ENCODE results near the gene HDAC10. TPM values are rescaled to one million over a fixed set of nuclear protein-coding genes. Genes with fewer than 3 reads are reported as not detected.

The HDAC10 gene
- total RNA-seq, 1 donor from 2014 or later, result 81.5 TPM

DNA sequence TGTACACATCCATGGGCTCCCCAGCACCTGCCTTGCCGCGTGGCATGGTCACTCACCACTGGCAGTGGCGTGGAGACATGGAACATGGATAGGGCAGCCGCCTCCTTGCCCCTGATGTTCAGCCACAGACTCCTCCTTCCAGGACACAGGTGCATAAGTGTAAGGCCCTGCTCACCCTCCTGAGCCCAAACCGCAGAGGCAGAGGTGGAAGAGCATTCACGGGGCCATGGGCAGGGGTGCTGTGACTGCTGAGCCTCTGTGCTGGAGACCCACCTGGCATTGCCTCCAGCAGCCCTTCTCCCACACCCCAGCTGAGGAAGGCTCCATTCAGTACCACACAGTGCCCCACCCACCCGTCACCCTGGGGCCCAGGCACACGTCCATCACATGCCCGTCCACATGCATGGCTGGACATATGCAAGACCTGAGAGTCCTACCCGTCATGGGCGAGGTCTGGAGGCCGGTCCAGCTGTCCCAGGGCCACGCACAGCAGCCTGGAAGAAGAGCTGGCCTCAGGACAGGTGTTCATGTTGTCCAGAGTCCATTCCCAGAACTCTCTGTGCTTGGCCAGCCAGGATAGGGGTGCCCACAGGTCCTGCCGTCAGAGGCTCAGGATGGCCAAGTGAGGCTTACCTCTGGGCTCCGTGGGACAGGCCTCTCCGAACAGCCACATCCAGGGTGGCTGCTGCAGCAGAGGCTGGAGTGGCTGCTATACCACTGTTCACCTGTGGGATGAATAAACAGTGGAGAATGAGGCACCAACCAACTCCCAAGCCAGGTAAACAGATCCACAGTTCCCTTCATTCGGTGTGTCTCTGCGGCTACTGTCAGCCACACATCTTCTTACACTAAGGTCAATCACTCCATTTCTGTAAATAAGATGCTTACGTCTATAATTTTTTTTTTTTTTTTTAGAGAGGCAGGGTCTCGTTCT, 4.6 kb downstream of the HDAC10 start:
- H3K27me3 Mint-ChIP-seq, result no peaks in the 10 kb centered on the region
- H3K36me3 Mint-ChIP-seq (ENCODE audit: insufficient read depth), result peaks cover 3% of the 10 kb centered on the region
- H3K4me3 Mint-ChIP-seq (ENCODE audit: low read depth), result peak overlapping the region; percentile 99
- H3K9me3 Mint-ChIP-seq (ENCODE audit: low read depth), result no peaks in the 10 kb centered on the region
- H3K27ac Mint-ChIP-seq, result no peak overlapping the region
- peak; percentile 35 for TF ChIP-seq CTCF (IDR thresholded peaks at IDR 0.05; ENCODE audit: unreplicated experiment)
- peaks cover 26% of the 10 kb centered on the region for H3K4me1 Mint-ChIP-seq (ENCODE audit: low read depth)
- no peak for DNase-seq (ENCODE audit: low spot score, unreplicated experiment)

DNA sequence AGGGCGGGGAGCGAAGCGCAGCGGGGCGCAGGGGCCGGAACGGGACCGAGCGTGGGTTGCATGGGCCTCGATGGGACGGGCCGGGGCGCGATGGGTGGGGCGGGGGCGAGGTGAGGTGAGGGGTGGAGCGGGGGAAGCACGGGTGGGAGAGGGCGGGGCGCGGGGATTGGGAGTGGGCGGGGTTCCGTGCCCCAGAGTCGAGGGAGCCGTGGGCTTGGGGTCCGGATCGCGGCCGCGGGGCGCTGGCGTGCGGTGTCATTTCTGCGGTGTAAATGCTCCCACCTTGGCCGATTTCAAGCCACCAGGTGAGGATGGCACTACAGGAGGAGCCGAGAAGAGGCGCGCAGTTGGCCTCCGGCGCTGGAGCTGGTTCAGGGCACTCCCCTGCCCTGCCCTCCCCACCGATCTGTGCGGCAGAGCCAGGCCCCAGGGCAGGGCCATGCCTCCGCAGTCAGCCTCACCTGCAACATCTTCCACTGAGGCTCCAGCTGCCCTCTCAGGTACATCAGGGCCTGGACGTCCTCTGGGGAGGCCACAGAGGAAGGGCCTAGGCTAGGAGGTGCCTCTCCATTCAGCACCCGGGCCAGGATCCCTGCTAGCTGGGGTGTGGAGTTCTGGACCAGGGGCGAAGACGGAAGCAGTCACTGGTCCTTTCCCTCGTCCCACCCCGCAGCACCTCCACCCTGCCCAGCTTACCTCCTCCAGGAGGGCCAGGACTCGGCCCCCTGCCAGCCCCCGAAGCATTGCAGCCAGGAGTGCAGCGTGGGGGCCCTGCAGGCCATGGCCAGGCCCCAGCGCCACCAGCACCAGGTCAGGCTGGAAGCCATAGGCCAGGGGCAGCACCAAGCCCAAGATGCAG, 5.6 kb downstream of the HDAC10 start:
- no peaks in the 10 kb centered on the region for H3K9me3 Mint-ChIP-seq (ENCODE audit: low read depth)
- peaks cover 4% of the 10 kb centered on the region for H3K36me3 Mint-ChIP-seq (ENCODE audit: insufficient read depth)
- no peaks in the 10 kb centered on the region for H3K27me3 Mint-ChIP-seq
- peak overlapping the region; percentile 99 for H3K4me3 Mint-ChIP-seq (ENCODE audit: low read depth)
- no peak for TF ChIP-seq CTCF (IDR thresholded peaks at IDR 0.05; ENCODE audit: unreplicated experiment)
- H3K27ac Mint-ChIP-seq, result peak overlapping the region; percentile 96
- peaks cover 28% of the 10 kb centered on the region for H3K4me1 Mint-ChIP-seq (ENCODE audit: low read depth)
- DNase-seq (ENCODE audit: low spot score, unreplicated experiment), result no peak

- peak; percentile 40 for TF ChIP-seq CTCF (IDR thresholded peaks at IDR 0.05; ENCODE audit: unreplicated experiment)
- Mint-ChIP-seq H3K36me3 (ENCODE audit: insufficient read depth) (peaks cover 4% of the 10 kb centered on the region), H3K4me3 (ENCODE audit: low read depth) (peak within 1 kb of the TSS; percentile 99), H3K27ac (peak within 1 kb of the TSS; percentile 96), H3K27me3 (no peaks in the 10 kb centered on the region), H3K4me1 (ENCODE audit: low read depth) (peaks cover 26% of the 10 kb centered on the region), H3K9me3 (ENCODE audit: low read depth) (no peaks in the 10 kb centered on the region)
- peak; percentile 79 for DNase-seq (ENCODE audit: low spot score, unreplicated experiment)
These were observed 6.4 kb downstream of the HDAC10 start, which contains the start of gene TUBGCP6 for GRCh38 chr22:50244420-50245213. TUBGCP6 (minus strand) TSS chr22:50245023; CDS start chr22:50244459, 564 bp downstream.

- Mint-ChIP-seq H3K4me3 (ENCODE audit: low read depth) (peak overlapping the region; percentile 99), H3K9me3 (ENCODE audit: low read depth) (no peaks in the 10 kb centered on the region), H3K27me3 (no peaks in the 10 kb centered on the region), H3K27ac (peak overlapping the region; percentile 96), H3K36me3 (ENCODE audit: insufficient read depth) (peaks cover 4% of the 10 kb centered on the region), H3K4me1 (ENCODE audit: low read depth) (peaks cover 26% of the 10 kb centered on the region)
- no peak for DNase-seq (ENCODE audit: low spot score, unreplicated experiment)
- TF ChIP-seq CTCF (IDR thresholded peaks at IDR 0.05; ENCODE audit: unreplicated experiment), result no peak
These were observed 7.2 kb downstream of the HDAC10 start for GRCh38 chr22:50243685-50244419.
